NCI-H1417 (cell line): ENCODE measurements around the gene TMED8.
A peak's percentile ranks its signal among the peaks of the same experiment; 100 is the strongest.
"Not testable (repeated sequence)": the region's sequence is repeated elsewhere in the genome, so short reads cannot be mapped to it uniquely, and the experiment has no call there.

ENCODE experiments used
- DNase-seq, 3 experiments: peaks; one replicate each; lab custom pipeline; 2025; lab: John Stamatoyannopoulos, UW

Gene TMED8

GRCh38 chr14:77322250-77322902 lies 54.5 kb downstream of the TMED8 start:
- peak in 1 of 3 experiments; percentile 49 for DNase-seq

DNA sequence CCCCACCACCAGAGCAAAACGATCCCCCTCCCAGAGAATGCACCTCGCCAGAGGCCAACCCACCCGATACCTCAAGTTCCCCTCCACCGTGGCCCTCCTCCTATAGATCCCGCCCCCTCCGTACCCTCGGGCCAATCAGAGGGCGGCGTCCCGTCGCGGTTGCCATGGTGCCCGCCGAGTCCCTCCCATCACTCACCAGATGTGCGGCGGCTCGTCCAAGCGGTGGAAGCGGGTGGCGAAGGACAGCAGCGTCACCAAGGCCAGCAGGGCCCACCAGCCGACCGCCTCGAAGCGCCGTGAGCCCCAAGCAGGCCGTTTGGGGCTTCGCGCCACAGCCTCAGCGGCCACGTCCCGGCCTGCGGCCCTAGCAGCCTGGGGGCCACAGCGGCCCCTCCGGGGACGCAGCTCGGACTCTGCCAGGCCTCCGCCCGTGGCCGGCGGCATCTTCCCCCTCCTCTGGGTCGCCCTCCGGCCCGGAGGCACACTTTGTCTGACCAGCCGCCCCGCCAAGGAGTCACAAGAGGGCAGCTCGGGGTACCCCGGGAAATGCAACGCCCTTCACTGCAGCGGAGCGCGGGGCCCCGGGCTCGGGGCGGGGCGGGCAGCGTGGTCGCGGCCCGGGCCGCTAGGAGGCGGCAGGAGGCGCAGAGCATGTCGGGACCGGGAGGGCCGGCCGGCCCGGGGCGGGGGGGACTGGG lies 56.5 kb downstream of the TMED8 start, which contains the start of gene POMT2:
POMT2 (minus strand) TSS at position 646 of the 698 bp plus-strand sequence; CDS start at position 444, 202 bp downstream.
- DNase-seq = peak; percentile 95 to 98 (median 95)

DNA sequence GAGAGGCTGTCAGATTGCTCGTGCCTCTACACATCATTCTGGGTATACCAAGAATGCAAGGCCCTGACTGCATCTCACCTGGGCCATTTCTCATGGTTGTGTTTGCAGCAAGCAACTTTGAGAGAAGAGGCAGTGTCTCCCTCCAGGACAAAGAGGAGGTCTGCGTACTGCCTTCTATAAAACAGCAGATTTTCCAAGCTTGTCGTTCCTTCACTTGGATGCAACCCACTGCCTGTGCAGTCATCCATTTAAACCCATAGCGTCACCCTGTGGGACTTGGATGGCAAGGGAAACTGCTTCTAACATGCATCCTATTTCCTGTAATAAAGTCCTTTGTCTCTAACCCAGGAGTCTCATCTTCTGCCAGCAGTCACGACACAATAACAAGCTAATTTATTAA lies 57.5 kb downstream of the TMED8 start:
- DNase-seq = no peak

DNA sequence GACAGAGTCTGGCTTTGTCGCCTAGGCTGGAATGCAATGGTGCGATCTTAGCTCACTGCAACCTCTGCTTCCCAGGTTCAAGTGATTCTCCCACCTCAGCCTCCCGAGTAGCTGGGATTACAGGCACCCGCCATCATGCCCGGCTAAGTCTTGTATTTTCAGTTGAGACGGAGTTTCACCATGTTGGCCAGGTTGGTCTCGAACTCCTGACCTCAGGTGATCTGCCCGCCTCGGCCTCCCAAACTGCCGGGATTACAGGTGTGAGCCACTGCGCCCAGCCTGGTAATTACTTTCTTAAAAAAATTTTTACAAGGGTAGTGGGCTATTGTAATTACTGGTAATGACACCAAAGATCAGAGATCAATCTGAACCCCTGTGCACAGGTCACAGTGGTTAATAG lies 58.1 kb downstream of the TMED8 start:
- DNase-seq = not testable (repeated sequence)

- no peak for DNase-seq
These were observed 58.8 kb downstream of the TMED8 start for GRCh38 chr14:77318006-77318553.

- peak in 1 of 3 experiments; percentile 45 for DNase-seq
These were observed 60.0 kb downstream of the TMED8 start for GRCh38 chr14:77316872-77317301.

GRCh38 chr14:77316195-77316505 lies 60.7 kb downstream of the TMED8 start:
- no peak for DNase-seq

DNA sequence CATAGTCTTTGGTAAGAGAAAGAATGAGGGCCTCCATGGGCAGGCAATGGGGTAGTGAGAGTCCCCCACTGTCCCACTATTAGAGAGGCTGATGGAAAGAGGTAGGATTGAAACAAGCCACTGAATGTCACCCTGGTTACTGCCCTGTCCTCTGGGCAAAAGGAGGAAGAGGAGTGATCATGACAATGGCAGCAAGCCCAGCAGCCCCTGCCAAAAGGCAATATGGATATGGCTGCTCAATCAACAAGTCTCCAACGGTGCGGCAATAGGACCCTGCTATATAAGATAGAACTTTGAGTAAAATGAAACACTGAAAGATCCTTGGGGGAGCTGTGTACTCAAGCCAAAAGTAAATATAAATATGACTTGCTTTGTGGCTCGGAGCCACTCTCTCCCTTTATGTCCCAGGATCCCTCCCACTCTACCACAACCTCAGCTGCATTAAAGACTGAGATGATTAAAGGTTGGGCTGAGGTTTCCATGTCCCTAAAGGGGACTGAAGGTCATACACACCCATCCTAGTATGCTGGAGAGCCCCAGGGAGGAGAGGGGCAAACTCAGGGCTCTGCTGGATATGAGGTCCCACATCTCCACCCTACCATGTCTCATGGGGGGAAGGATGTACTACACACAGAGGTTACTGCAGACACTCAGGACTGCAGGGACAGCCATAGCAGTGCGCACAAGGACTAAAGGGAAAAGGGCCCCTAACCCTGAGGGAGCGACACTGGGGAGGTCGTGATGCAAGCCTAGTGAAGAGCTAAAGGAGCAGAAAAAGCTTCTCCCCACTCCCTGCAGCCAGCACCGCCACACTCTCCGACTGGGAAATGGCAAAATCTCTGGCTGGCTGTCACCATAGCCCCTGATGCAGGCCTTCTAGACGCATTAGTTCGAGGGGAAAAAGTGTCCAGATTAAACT lies 62.1 kb downstream of the TMED8 start:
- DNase-seq = no peak

GRCh38 chr14:77314043-77314442 lies 62.9 kb downstream of the TMED8 start:
- DNase-seq = no peak

GRCh38 chr14:77313371-77313770 lies 63.5 kb downstream of the TMED8 start:
- no peak for DNase-seq

DNA sequence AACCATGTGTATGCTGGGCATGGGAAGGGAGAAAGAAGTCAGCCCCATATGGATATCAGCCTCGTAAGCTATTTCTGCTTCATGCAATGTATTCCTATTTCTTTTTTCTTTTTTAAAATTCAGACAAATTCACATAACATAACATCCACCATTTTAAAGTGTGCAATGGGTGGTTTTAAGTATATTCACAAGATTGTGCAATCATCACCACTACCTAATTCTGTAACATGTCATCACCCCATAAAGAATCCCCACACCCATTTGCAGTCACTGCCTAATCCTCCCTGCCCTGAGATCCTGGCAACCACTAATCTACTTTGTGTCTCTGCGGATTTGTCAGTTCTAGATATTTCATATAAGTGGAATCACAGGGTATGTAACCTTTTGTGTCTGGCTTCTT lies 65.7 kb downstream of the TMED8 start:
- DNase-seq = no peak

- DNase-seq = no peak
These were observed 66.9 kb downstream of the TMED8 start for GRCh38 chr14:77310026-77310425.

DNA sequence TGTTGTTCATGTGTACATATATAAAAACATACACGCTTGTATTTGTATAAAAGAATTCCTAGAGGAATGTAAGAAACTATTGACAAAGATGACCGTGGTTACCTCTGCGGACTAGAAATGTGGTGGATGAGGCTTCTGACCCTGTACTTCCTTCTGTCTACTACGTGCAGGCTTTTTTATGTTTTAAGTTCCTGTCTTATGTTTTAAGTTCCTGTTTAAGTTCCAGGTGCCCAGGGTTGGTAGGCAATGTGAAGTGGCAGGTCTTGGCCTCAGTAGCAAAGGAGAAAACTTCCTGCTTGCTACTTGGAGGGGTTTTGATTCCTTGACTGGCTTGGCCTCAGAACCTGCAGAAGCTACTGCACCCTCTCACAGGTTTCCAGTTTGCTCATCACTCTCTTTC lies 67.8 kb downstream of the TMED8 start:
- no peak for DNase-seq

DNA sequence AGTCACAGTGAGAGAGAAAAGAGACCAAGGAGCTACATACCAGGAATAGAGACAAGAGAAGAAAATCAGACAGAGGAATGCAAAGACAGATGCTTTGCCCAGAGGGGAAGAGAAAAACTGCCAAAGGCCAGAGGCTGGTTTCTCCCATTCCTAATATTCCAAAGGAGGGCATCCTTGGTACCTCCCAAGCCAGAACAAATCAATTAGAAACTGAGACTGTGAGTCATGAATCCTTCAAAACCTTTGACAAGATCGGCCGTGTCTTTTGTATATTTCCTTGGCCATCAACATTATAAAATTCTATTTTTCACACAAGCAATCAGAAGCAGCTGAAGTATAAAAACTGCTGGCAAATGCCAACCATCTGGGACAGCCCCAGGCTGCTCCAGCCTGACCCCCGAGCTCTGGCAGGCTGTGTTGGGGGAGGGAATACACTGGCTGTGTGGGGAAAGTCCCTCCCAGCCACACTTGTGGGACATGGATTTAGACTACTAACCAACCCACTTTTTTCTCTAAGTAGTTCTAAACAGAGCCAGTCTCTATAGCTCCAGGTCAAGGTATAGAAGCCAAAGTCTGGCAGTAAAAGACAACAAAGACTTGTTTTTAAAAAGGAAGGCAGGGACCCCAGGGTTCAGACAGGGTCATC lies 69.9 kb downstream of the TMED8 start:
- no peak for DNase-seq

GRCh38 chr14:77306416-77306815 lies 70.5 kb downstream of the TMED8 start:
- DNase-seq = no peak

GRCh38 chr14:77305696-77306095 lies 71.2 kb downstream of the TMED8 start:
- DNase-seq = no peak

GRCh38 chr14:77303417-77304156 lies 73.3 kb downstream of the TMED8 start:
- DNase-seq = peak; percentile 13 to 47 (median 26)

GRCh38 chr14:77302926-77303325 lies 74.0 kb downstream of the TMED8 start:
- DNase-seq = no peak

GRCh38 chr14:77301103-77301502 lies 75.8 kb downstream of the TMED8 start:
- DNase-seq = peak; percentile 36 to 76 (median 49)

DNA sequence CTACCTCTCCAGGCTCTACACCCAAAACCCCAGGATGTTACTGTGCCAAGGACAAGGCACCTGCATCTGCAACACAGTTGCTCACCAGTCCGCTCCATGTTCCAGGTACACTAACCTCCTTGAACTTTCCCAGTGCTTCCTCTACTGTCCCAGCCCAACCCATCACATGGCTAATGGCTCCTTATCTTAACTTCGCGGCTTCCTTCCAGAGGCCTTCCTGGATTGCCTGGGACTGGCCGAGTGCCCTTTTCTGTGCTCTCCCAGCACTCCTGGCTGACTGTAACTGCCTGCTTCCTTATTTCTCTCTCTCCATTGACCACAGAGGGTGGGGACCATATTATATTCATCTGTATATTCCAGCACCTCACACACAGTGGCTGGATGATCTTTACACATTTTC lies 77.1 kb downstream of the TMED8 start:
- no peak for DNase-seq

GRCh38 chr14:77296906-77297305 lies 80.0 kb downstream of the TMED8 start:
- no peak for DNase-seq
